Hindlimb muscle (tissue), 1 donor: ENCODE data around the gene AQP11. TPM values are rescaled to one million over a fixed set of nuclear protein-coding genes. Genes with fewer than 3 reads are reported as not detected.

Experiments used
- polyA plus RNA-seq: library from polyadenylated mRNA; unstranded; fragments of 120-200 nt; gene quantifications from one replicate; pipeline ENCODE4 v1.2.1, GENCODE V29; 2013; ENCODE audit not compliant: insufficient read length

Gene AQP11
- polyA plus RNA-seq, 1 donor, result 1.5 TPM

Other genes starting within 250 kb of the AQP11 start
- 98.0 TPM for gene PAK1, start 115.9 kb upstream of the AQP11 start, polyA plus RNA-seq
- gene CLNS1A, start 47.8 kb downstream of the AQP11 start, polyA plus RNA-seq, result 102 TPM
- gene RSF1, start 230.8 kb downstream of the AQP11 start, polyA plus RNA-seq, result 31.8 TPM
- 45.5 TPM for gene AAMDC, start 231.2 kb downstream of the AQP11 start, polyA plus RNA-seq